HL-60 (cell line): ENCODE measurements around the gene ESYT2.

Experiments used
- POLR2AphosphoS5 ChIP-seq: IDR thresholded peaks from 2 replicates; pipeline ENCODE4 v1.6.1; 2012; ENCODE audit warnings: low read depth
- SPI1 ChIP-seq: IDR thresholded peaks from 2 replicates; pipeline ENCODE4 v1.6.1; 2012; ENCODE audit warnings: low read depth, mild to moderate bottlenecking, borderline replicate concordance
- TF ChIP-seq, protein P1 (sequence below): IDR thresholded peaks from one replicate; pipeline ENCODE4 v1.5.1; 2011; ENCODE audit warnings: low read length, control low read depth, inconsistent platforms; ENCODE audit not compliant: insufficient read depth

DNA sequence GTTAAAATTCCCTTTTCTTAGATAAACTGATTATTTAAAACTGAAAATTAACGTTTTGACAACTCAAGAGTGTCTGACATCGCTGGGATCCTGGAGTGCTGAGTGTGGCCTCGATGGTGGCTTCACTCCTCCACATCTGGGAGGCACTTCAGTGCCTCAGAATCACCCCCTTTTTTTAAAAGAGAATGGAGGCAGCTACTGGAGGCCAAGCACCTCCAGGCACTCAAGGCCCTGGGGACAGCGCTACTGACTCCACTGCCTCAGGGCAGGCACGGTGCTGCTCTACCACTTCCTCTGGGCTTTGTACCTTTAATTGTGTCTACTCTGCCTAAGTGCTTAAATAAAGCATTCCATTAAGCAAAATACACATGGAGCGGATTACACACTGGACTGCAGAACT is 97.5 kb downstream of the ESYT2 start:
- TF ChIP-seq, protein P1, sequence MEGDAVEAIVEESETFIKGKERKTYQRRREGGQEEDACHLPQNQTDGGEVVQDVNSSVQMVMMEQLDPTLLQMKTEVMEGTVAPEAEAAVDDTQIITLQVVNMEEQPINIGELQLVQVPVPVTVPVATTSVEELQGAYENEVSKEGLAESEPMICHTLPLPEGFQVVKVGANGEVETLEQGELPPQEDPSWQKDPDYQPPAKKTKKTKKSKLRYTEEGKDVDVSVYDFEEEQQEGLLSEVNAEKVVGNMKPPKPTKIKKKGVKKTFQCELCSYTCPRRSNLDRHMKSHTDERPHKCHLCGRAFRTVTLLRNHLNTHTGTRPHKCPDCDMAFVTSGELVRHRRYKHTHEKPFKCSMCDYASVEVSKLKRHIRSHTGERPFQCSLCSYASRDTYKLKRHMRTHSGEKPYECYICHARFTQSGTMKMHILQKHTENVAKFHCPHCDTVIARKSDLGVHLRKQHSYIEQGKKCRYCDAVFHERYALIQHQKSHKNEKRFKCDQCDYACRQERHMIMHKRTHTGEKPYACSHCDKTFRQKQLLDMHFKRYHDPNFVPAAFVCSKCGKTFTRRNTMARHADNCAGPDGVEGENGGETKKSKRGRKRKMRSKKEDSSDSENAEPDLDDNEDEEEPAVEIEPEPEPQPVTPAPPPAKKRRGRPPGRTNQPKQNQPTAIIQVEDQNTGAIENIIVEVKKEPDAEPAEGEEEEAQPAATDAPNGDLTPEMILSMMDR, result no peak
- TF ChIP-seq POLR2AphosphoS5, result no peak
- no peak for TF ChIP-seq SPI1
